H1 (cell line): ENCODE measurements around the gene PLA2G4A. TPM values are rescaled to one million over a fixed set of nuclear protein-coding genes. Genes with fewer than 3 reads are reported as not detected.

Experiments
- CTCF ChIA-PET: fragments of 300-600 bp; sonication (Branson Sonifier 250); formaldehyde crosslinking; loops from one replicate; lab custom pipeline; 2021; ENCODE audit not compliant: partially characterized antibody; lab: Charles Lee
- POLR2A ChIA-PET: fragments of 300-600 bp; sonication (Branson Sonifier 250); formaldehyde crosslinking; loops from one replicate; lab custom pipeline; 2021; ENCODE audit warnings: inconsistent platforms; ENCODE audit not compliant: partially characterized antibody; lab: Charles Lee
- DNase-seq, 2 experiments: peaks; one replicate each; pipeline versions ENCODE4 v3.0.0 to v3.0.0-alpha.2; 2010 to 2022; ENCODE audit warnings: low spot score in 2 of 2, low read depth in 1 of 2, mixed read lengths in 1 of 2
- FAIRE-seq: peaks from 2 replicates; lab custom pipeline; 2011; peaks lifted over from hg19 to GRCh38; lab: Jason Lieb, UNC
- H2AFZ ChIP-seq: 2 replicates; pipeline ENCODE4 v1.8.1; 2012; ENCODE audit warnings: low read length, inconsistent platforms
- H2AK5ac ChIP-seq: 2 replicates; pipeline ENCODE4 v1.6.1; 2013; ENCODE audit warnings: low read depth, low read length
- H2BK120ac ChIP-seq: replicated peaks from 2 replicates; pipeline ENCODE3; 2013; ENCODE audit warnings: low read depth, low read length, inconsistent platforms
- H2BK12ac ChIP-seq: 2 replicates; pipeline ENCODE4 v1.6.1; 2013; ENCODE audit warnings: low read depth, low read length
- H2BK15ac ChIP-seq: 2 replicates; pipeline ENCODE4 v1.6.1; 2013; ENCODE audit warnings: low read length
- H2BK20ac ChIP-seq: 2 replicates; pipeline ENCODE4 v1.6.1; 2013; ENCODE audit warnings: low read length
- H2BK5ac ChIP-seq: 2 replicates; pipeline ENCODE4 v1.6.1; 2013; ENCODE audit warnings: low read depth, low read length
- H3K14ac ChIP-seq: 2 replicates; pipeline ENCODE4 v1.6.1; 2013; ENCODE audit warnings: inconsistent platforms; ENCODE audit not compliant: insufficient read length
- H3K18ac ChIP-seq: 2 replicates; pipeline ENCODE4 v1.6.1; 2013; ENCODE audit warnings: low read length; ENCODE audit errors: extremely low read depth
- H3K23ac ChIP-seq: 2 replicates; pipeline ENCODE4 v1.6.1; 2013; ENCODE audit warnings: inconsistent platforms; ENCODE audit not compliant: insufficient read length
- H3K23me2 ChIP-seq: 2 replicates; pipeline ENCODE4 v1.6.1; 2013; ENCODE audit warnings: low read depth, low read length
- H3K27ac ChIP-seq: 2 replicates; pipeline ENCODE4 v1.6.1; 2011; ENCODE audit warnings: low read depth, low read length, inconsistent platforms
- H3K27me3 ChIP-seq, 4 experiments: replicated peaks in 1 of 4; 1 replicate in 1 of 4; 2 replicates in 3 of 4; pipeline versions ENCODE4 v1.6.1 to v1.8.1; 2011 to 2013; ENCODE audit warnings: low read length in 3 of 4, mild to moderate bottlenecking in 3 of 4, inconsistent platforms in 2 of 4, mixed read lengths in 2 of 4, moderate library complexity in 1 of 4; ENCODE audit not compliant: control insufficient read depth in 3 of 4, insufficient read depth in 3 of 4; ENCODE audit errors: extremely low read depth in 1 of 4
- H3K36me3 ChIP-seq, 4 experiments: 2 replicates each; pipeline versions ENCODE4 v1.6.1 to v1.8.1; 2011 to 2013; ENCODE audit warnings: mild to moderate bottlenecking in 4 of 4, low read length in 3 of 4, moderate library complexity in 2 of 4, control low read depth in 1 of 4, inconsistent platforms in 1 of 4; ENCODE audit not compliant: insufficient read depth in 4 of 4, control insufficient read depth in 2 of 4
- H3K4ac ChIP-seq: replicated peaks from 2 replicates; pipeline ENCODE3; 2013; ENCODE audit warnings: low read length, low read depth, mixed read lengths, inconsistent platforms; ENCODE audit not compliant: insufficient read length
- H3K4me1 ChIP-seq, 4 experiments: replicated peaks in 1 of 4; 1 replicate in 1 of 4; 2 replicates in 3 of 4; pipeline versions ENCODE4 v1.6.1 to v1.8.1; 2011 to 2013; ENCODE audit warnings: low read length in 3 of 4, inconsistent platforms in 2 of 4, mixed read lengths in 1 of 4; ENCODE audit not compliant: insufficient read depth in 4 of 4, control insufficient read depth in 3 of 4
- H3K4me2 ChIP-seq, 2 experiments: 2 replicates each; pipeline versions ENCODE4 v1.6.1 to v1.8.1; 2011 to 2013; ENCODE audit warnings: low read depth in 2 of 2, low read length in 2 of 2, control low read depth in 1 of 2, inconsistent platforms in 1 of 2, mild to moderate bottlenecking in 1 of 2; ENCODE audit not compliant: insufficient read depth in 1 of 2
- H3K4me3 ChIP-seq, 4 experiments: fragments of 200-600, 300-600 bp in 1 of 4; sonication (generic), shearing (Covaris generic), sonication (Bioruptor Twin) in 1 of 4; 2 replicates each; pipeline versions ENCODE4 v1.5.1 to v1.8.1; 2011 to 2016; ENCODE audit warnings: low read length in 4 of 4, low read depth in 3 of 4, control low read depth in 2 of 4, inconsistent platforms in 2 of 4, mild to moderate bottlenecking in 2 of 4, mixed read lengths in 1 of 4, moderate library complexity in 1 of 4; ENCODE audit not compliant: insufficient read depth in 2 of 4; ENCODE audit errors: extremely low read depth in 1 of 4
- H3K56ac ChIP-seq: replicated peaks from 2 replicates; pipeline ENCODE3; 2013; ENCODE audit warnings: low read depth, mild to moderate bottlenecking, mixed read lengths, low read length, inconsistent platforms; ENCODE audit not compliant: insufficient read length
- H3K79me1 ChIP-seq: 2 replicates; pipeline ENCODE4 v1.6.1; 2013; ENCODE audit warnings: low read depth, low read length, control low read depth
- H3K79me2 ChIP-seq, 2 experiments: 2 replicates each; pipeline versions ENCODE4 v1.6.1 to v1.8.1; 2012 to 2013; ENCODE audit warnings: low read length in 2 of 2, mild to moderate bottlenecking in 2 of 2, inconsistent platforms in 1 of 2; ENCODE audit not compliant: insufficient read depth in 2 of 2, control insufficient read depth in 1 of 2
- H3K9ac ChIP-seq, 4 experiments: replicated peaks in 1 of 4; 1 replicate in 1 of 4; 2 replicates in 3 of 4; pipeline versions ENCODE4 v1.6.1 to v1.8.1; 2011 to 2013; ENCODE audit warnings: low read depth in 3 of 4, low read length in 3 of 4, control low read depth in 2 of 4, mild to moderate bottlenecking in 2 of 4, moderate library complexity in 2 of 4, inconsistent platforms in 1 of 4; ENCODE audit errors: extremely low read depth in 1 of 4
- H3K9me3 ChIP-seq, 2 experiments: 2 replicates each; pipeline versions ENCODE4 v1.6.1 to v1.8.1; 2012 to 2013; ENCODE audit warnings: mild to moderate bottlenecking in 2 of 2, moderate library complexity in 2 of 2, control low read depth in 1 of 2, inconsistent platforms in 1 of 2, low read depth in 1 of 2, low read length in 1 of 2, mixed read lengths in 1 of 2; ENCODE audit not compliant: insufficient read depth in 2 of 2
- H4K20me1 ChIP-seq, 2 experiments: replicated peaks in 1 of 2; 2 replicates each; pipeline versions ENCODE3 to v1.8.1; 2011 to 2013; ENCODE audit warnings: inconsistent platforms in 2 of 2, low read length in 2 of 2, mild to moderate bottlenecking in 1 of 2; ENCODE audit not compliant: insufficient read depth in 2 of 2, control insufficient read depth in 1 of 2
- H4K5ac ChIP-seq: 2 replicates; pipeline ENCODE4 v1.6.1; 2013; ENCODE audit warnings: low read length, low read depth, mixed read lengths, inconsistent platforms; ENCODE audit not compliant: insufficient read length
- H4K8ac ChIP-seq: 2 replicates; pipeline ENCODE4 v1.8.0; 2013; ENCODE audit warnings: mild to moderate bottlenecking, moderate library complexity, low read length, inconsistent platforms; ENCODE audit not compliant: insufficient read depth; ENCODE audit errors: extremely low read depth
- H4K91ac ChIP-seq: replicated peaks from 2 replicates; pipeline ENCODE3; 2013; ENCODE audit warnings: low read length, mixed read lengths, inconsistent platforms; ENCODE audit not compliant: insufficient read length
- BACH1 ChIP-seq: IDR thresholded peaks from 2 replicates; pipeline ENCODE4 v1.6.1; 2012; ENCODE audit warnings: low read length, improper control_type of control experiment
- BRCA1 ChIP-seq: IDR thresholded peaks from 2 replicates; pipeline ENCODE4 v1.6.1; 2012; ENCODE audit warnings: low read depth, low read length, improper control_type of control experiment
- EP300 ChIP-seq, 2 experiments: IDR thresholded peaks; 1 replicate in 1 of 2; 2 replicates in 1 of 2; pipeline ENCODE4 v1.6.1; 2011 to 2012; ENCODE audit warnings: low read depth in 2 of 2, low read length in 2 of 2, mild to moderate bottlenecking in 2 of 2, borderline replicate concordance in 1 of 2, inconsistent platforms in 1 of 2, moderate library complexity in 1 of 2
- EZH2 ChIP-seq: fragments of 200-600 bp; sonication (generic); IDR thresholded peaks from 2 replicates; pipeline ENCODE4 v1.7.1; 2012; ENCODE audit warnings: low read depth, mild to moderate bottlenecking, moderate library complexity, low read length, inconsistent platforms; ENCODE audit not compliant: severe bottlenecking
- JUND ChIP-seq: IDR thresholded peaks from 2 replicates; pipeline ENCODE4 v1.6.1; 2011; ENCODE audit warnings: mild to moderate bottlenecking, improper control_type of control experiment, low read length
- KDM1A ChIP-seq: fragments of 200-600, 300-600 bp; sonication (generic); IDR thresholded peaks from 2 replicates; pipeline ENCODE4 v1.7.1; 2016; ENCODE audit warnings: mild to moderate bottlenecking, low read length, borderline replicate concordance
- MAX ChIP-seq: IDR thresholded peaks from 2 replicates; pipeline ENCODE4 v1.6.1; 2012; ENCODE audit warnings: inconsistent platforms
- NANOG ChIP-seq: IDR thresholded peaks from 2 replicates; pipeline ENCODE4 v1.6.1; 2011; ENCODE audit warnings: low read length, low read depth, mild to moderate bottlenecking, inconsistent platforms; ENCODE audit not compliant: insufficient read depth, poor library complexity, severe bottlenecking
- RNF2 ChIP-seq: fragments of 200-900, 300-1000 bp; sonication (generic); IDR thresholded peaks from 2 replicates; pipeline ENCODE4 v1.7.1; 2016; ENCODE audit warnings: borderline replicate concordance, low read depth, mild to moderate bottlenecking, antibody characterized with exemption, low read length; ENCODE audit not compliant: poor library complexity, severe bottlenecking; ENCODE audit errors: missing control alignments
- SIN3A ChIP-seq, 2 experiments: IDR thresholded peaks in 1 of 2; conservative IDR thresholded peaks in 1 of 2; 2 replicates each; pipeline ENCODE4 v1.6.1; 2011 to 2012; ENCODE audit warnings: low read length in 2 of 2, improper control_type of control experiment in 1 of 2, low read depth in 1 of 2, mild to moderate bottlenecking in 1 of 2
- SP2 ChIP-seq: IDR thresholded peaks from 2 replicates; pipeline ENCODE4 v1.6.1; 2012; ENCODE audit warnings: mild to moderate bottlenecking, low read length, inconsistent platforms
- USF2 ChIP-seq: IDR thresholded peaks from 2 replicates; pipeline ENCODE4 v1.6.1; 2011; ENCODE audit warnings: low read length, improper control_type of control experiment
- WGBS, 2 experiments: shearing (Covaris generic) in 1 of 2; methylation state at CpG; one replicate each; pipeline versions ENCODE4 v1.1.6 to v1.1.7; 2013 to 2015; ENCODE audit warnings: low lambda C conversion rate in 2 of 2, mixed read lengths in 2 of 2, inconsistent platforms in 1 of 2, low coverage in 1 of 2, missing lambda C conversion rate in 1 of 2; ENCODE audit not compliant: insufficient replicate concordance in 2 of 2, insufficient coverage in 1 of 2, insufficient read length in 1 of 2; ENCODE audit errors: extremely low coverage in 1 of 2, missing lambda C conversion rate in 1 of 2; 5-methylcytosine and 5-hydroxymethylcytosine counted together
- polyA plus RNA-seq, 7 experiments: library from polyadenylated mRNA; depleted of rRNA in 3 of 7; stranded (reverse) in 5 of 7; unstranded in 2 of 7; fragments of >200 nt in 5 of 7; fragments of 200-250 nt in 2 of 7; gene quantifications; 1 replicate in 5 of 7; 2 replicates in 1 of 7; 4 replicates in 1 of 7; pipeline versions ENCODE4 v1.2.1 to v1.2.3, GENCODE V29; 2011 to 2013; ENCODE audit warnings: missing spikeins in 2 of 7, mixed read lengths in 2 of 7
- total RNA-seq: library from RNA; stranded (reverse); fragmentation: NEBNext Ultra II Directional; extraction: Animal tissue kit (Norgen Biotek cat#: 25700); gene quantifications from 2 replicates; pipeline ENCODE4 v1.2.1, GENCODE V29; 2021

PLA2G4A gene
- total and polyA plus RNA-seq, 2 of the 8 experiments (the other 6 are each of a cell fraction or from before 2014, with no cell fraction given): 0.63 to 1.4 TPM

- no peak overlapping the region for H4K5ac ChIP-seq
- H2BK12ac ChIP-seq: no peak overlapping the region
- H3K23ac ChIP-seq: no peak overlapping the region
- no peak overlapping the region for H2AK5ac ChIP-seq
- no peak for DNase-seq
- no peaks in the 10 kb centered on the region for H4K20me1 ChIP-seq
- WGBS, 2 experiments: 92% methylated on average over 1 of the region's 1 CpG; no CpG with 5 or more reads in 1 of the 2 experiments
- no peak overlapping the region for H3K14ac ChIP-seq
- no peak overlapping the region for H2BK20ac ChIP-seq
- no peaks in the 10 kb centered on the region for H3K36me3 ChIP-seq
- H3K18ac ChIP-seq: no peak overlapping the region
- H3K23me2 ChIP-seq: no peaks in the 10 kb centered on the region
- ChIA-PET CTCF (interaction anchor here (0.7 to 1.7 kb wide), 3 partner anchors 8 to 439 kb away, joined by 3 to 5 read pairs (median 4); no protein-coding TSS in a partner anchor), POLR2A (no interaction called here)
- no peaks in the 10 kb centered on the region for H3K79me2 ChIP-seq
- no peaks in the 10 kb centered on the region for H3K79me1 ChIP-seq
- H3K4me2 ChIP-seq: no peak overlapping the region
- no peak overlapping the region for H2AFZ ChIP-seq
- H3K27ac ChIP-seq: no peak overlapping the region
- H2BK15ac ChIP-seq: no peak overlapping the region
- FAIRE-seq: no peak
- H3K4me1 ChIP-seq: no peaks in the 10 kb centered on the region
- H2BK5ac ChIP-seq: no peak overlapping the region
- no peak overlapping the region for H3K9ac ChIP-seq
- H4K8ac ChIP-seq: no peak overlapping the region
- H3K56ac ChIP-seq: no peak overlapping the region
- H2BK120ac ChIP-seq: no peak overlapping the region
- no peak overlapping the region for H3K4ac ChIP-seq
- no peaks in the 10 kb centered on the region for H3K27me3 ChIP-seq
- H3K4me3 ChIP-seq: no peak overlapping the region
- H4K91ac ChIP-seq: no peak overlapping the region
- no peaks in the 10 kb centered on the region for H3K9me3 ChIP-seq
- no peak for TF ChIP-seq NANOG
- TF ChIP-seq MAX: no peak
- no peak for TF ChIP-seq KDM1A
- no peak for TF ChIP-seq JUND
- no peak for TF ChIP-seq SP2
- no peak for TF ChIP-seq EZH2
- TF ChIP-seq RNF2: no peak
- no peak for TF ChIP-seq BACH1
- TF ChIP-seq SIN3A (conservative IDR thresholded peaks at IDR 0.05 in 1 of 2, IDR thresholded peaks at IDR 0.05 in 1 of 2; ENCODE audit: low read depth in 1 of 2, low read length in 2 of 2): no peak
- TF ChIP-seq USF2: no peak
- TF ChIP-seq BRCA1: no peak
- TF ChIP-seq EP300 (IDR thresholded peaks at IDR 0.05; ENCODE audit: borderline replicate concordance in 1 of 2, low read depth in 2 of 2, low read length in 2 of 2): no peak
Observed at GRCh38 chr1:186884251-186884650, 55.5 kb downstream of the PLA2G4A start.
